AG04450 (cell line): ENCODE measurements around the gene RBM48. TPM values are rescaled to one million over a fixed set of nuclear protein-coding genes. Genes with fewer than 3 reads are reported as not detected.
"Not testable (repeated sequence)": the region's sequence is repeated elsewhere in the genome, so short reads cannot be mapped to it uniquely, and the experiment has no call there.

Experiments used
- CTCF ChIA-PET: fragments of 300-600, 350-600 bp; formaldehyde crosslinking; extraction: SDS; loops from one replicate; lab custom pipeline; 2022; ENCODE audit warnings: antibody characterized with exemption, inconsistent platforms; lab: Charles Lee
- POLR2A ChIA-PET: fragments of 350-600 bp; formaldehyde crosslinking; extraction: SDS; loops from one replicate; lab custom pipeline; 2021; ENCODE audit warnings: antibody characterized with exemption, inconsistent platforms; lab: Yijun Ruan, JAX
- DNase-seq: peaks from one replicate; pipeline ENCODE4 v3.0.0-alpha.2; 2011; ENCODE audit warnings: low read depth, low spot score
- H3K27ac ChIP-seq: one replicate; pipeline ENCODE4 v1.5.1; 2012; ENCODE audit warnings: low read depth, low read length, control low read depth
- H3K27me3 ChIP-seq: one replicate; pipeline ENCODE4 v1.6.0; 2012; ENCODE audit warnings: low read length; ENCODE audit not compliant: control insufficient read depth, insufficient read depth
- H3K4me3 ChIP-seq: 2 replicates; pipeline ENCODE4 v1.5.1; 2011; ENCODE audit warnings: mild to moderate bottlenecking, low read depth, low read length, control low read depth
- H3K9me3 ChIP-seq: 2 replicates; pipeline ENCODE4 v1.5.1; 2012; ENCODE audit warnings: low read length; ENCODE audit not compliant: control insufficient read depth, insufficient read depth
- CTCF ChIP-seq: IDR thresholded peaks from 2 replicates; pipeline ENCODE4 v1.5.1; 2011; ENCODE audit warnings: low read depth, low read length, control low read depth, inconsistent platforms
- polyA plus RNA-seq: library from polyadenylated mRNA; depleted of rRNA; stranded (reverse); fragments of >200 nt; gene quantifications from 2 replicates; pipeline ENCODE4 v1.2.3, GENCODE V29; 2011

The RBM48 gene
- polyA plus RNA-seq, 1 experiment, result 7.3 TPM

DNA sequence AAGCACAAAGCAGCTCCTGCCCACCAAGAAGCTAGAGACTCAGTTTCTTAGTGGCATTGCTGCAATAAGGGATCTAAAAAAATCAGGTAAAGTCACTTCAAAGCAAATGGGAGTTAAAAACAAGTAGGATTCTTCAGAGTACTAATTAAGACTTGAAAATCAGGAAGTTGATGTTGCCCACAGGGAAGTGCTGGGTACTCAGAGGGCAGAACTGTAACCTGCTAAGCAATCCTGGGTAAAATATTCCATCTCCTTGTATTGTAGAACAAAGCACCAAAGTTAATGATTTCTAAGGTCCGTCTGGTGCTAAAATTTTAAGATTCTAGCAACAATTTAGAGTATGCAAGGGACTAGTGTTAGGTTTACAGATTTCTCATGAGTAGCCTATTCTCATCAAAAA is 8.6 kb upstream of the RBM48 start:
- Histone ChIP-seq H3K27ac (no peak overlapping the region), H3K4me3 (no peak overlapping the region), H3K27me3 (no peaks in the 10 kb centered on the region), H3K9me3 (no peaks in the 10 kb centered on the region)
- ChIA-PET POLR2A (no interaction called here), CTCF (interaction anchor here (0.5 kb wide), 1 partner anchor 22 kb away, joined by 8 read pairs; no protein-coding TSS in a partner anchor)
- DNase-seq, result no peak
- TF ChIP-seq CTCF, result no peak

DNA sequence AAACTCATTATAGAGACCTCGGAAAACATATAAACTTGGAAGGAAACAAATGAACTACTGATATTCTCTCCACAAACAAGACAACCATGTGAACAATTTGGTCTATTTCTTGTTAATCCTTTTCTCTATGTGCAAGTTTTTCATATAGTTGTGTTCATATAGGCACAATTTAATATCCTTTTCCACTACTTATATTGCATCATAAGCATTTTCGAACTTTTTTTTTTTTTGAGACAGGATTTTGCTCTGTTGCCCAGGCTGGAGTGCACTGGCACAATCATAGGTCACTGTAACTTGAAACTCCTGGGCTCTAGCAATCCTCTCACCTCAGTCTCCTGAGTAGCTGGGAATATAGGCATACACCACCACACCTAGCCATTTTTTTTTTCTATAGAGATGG is 5.5 kb upstream of the RBM48 start:
- Histone ChIP-seq H3K4me3 (no peak overlapping the region), H3K27me3 (no peaks in the 10 kb centered on the region), H3K9me3 (peaks cover 2% of the 10 kb centered on the region; the same call in 1 of the 2 replicates), H3K27ac (no peak overlapping the region)
- DNase-seq, result no peak
- CTCF ChIA-PET, result no interaction called here
- POLR2A ChIA-PET, result no interaction called here
- no peak for TF ChIP-seq CTCF

- POLR2A ChIA-PET, result no interaction called here
- H3K27ac ChIP-seq, result peak overlapping the region; percentile 32
- peak; percentile 28 for TF ChIP-seq CTCF
Observed at GRCh38 chr7:92527300-92528187, 1.1 kb upstream of the RBM48 start.

DNA sequence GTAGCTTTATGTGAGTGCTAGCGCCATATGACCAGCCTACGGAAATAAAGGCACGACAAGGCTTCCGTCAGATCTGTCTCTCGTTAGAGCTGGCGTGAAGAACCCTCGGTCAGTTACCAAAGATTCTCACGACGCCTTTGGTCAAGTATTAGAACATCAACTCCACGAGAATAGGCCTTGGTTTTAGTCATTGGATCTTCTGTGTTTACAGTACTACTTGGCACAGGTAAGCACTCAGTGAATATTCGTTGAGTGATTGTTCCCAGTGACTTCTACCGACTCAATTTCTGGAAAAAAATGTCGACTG is 316 bp downstream of the RBM48 start:
- no peak for TF ChIP-seq CTCF
- Histone ChIP-seq H3K4me3 (peak overlapping the region; percentile 94), H3K9me3 (peaks cover 3% of the 10 kb centered on the region; the same call in 1 of the 2 replicates), H3K27ac (peak overlapping the region; percentile 85), H3K27me3 (no peaks in the 10 kb centered on the region)
- ChIA-PET CTCF (interaction anchor here (0.5 to 3.3 kb wide), 27 partner anchors 9 to 519 kb away, joined by 3 to 22 read pairs (median 4); no protein-coding TSS in a partner anchor), POLR2A (interaction anchor here (0.6 to 1.1 kb wide), 7 partner anchors 11 to 113 kb away, joined by 3 to 6 read pairs (median 3); partner anchors contain the start of gene GATAD1)
- no peak for DNase-seq

More at GRCh38 chr7:92527300-92528187, 1.1 kb upstream of the RBM48 start:
- peak; percentile 3 for DNase-seq
- Histone ChIP-seq H3K9me3 (peaks cover 3% of the 10 kb centered on the region; the same call in 1 of the 2 replicates), H3K27me3 (no peaks in the 10 kb centered on the region), H3K4me3 (peak overlapping the region; percentile 89)
- CTCF ChIA-PET, result interaction anchor here (1.1 to 3.3 kb wide), 6 partner anchors 14 to 521 kb away, joined by 3 to 22 read pairs (median 9); no protein-coding TSS in a partner anchor

GRCh38 chr7:92534572-92534971 is 6.0 kb downstream of the RBM48 start:
- H3K27ac ChIP-seq, result no peak overlapping the region
- DNase-seq, result no peak
- POLR2A ChIA-PET, result no interaction called here
- TF ChIP-seq CTCF, result no peak
- CTCF ChIA-PET, result no interaction called here
- no peak overlapping the region for H3K4me3 ChIP-seq
- H3K9me3 ChIP-seq, result no peaks in the 10 kb centered on the region
- no peaks in the 10 kb centered on the region for H3K27me3 ChIP-seq

DNA sequence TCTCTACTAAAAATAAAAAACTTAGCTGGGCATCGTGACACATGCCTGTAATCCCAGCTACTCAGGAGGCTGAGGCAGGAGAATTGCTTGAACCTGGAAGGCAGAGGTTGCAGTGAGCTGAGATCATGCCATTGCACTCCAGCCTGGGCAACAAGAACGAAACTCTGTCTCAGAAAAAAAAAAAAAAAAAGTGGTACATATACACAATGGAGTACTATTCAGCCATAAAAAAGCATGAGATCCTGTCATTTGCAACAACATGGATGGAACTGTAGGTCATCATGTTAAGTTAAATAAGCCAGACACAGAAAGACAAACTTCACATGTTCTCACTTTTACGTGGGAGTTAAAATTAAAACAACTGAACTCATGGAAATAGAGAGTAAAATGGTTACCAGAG is 14.9 kb downstream of the RBM48 start:
- POLR2A ChIA-PET, H3K4me3 ChIP-seq, CTCF ChIA-PET, H3K27ac ChIP-seq, H3K27me3 ChIP-seq, H3K9me3 ChIP-seq, DNase-seq: not testable (repeated sequence)

DNA sequence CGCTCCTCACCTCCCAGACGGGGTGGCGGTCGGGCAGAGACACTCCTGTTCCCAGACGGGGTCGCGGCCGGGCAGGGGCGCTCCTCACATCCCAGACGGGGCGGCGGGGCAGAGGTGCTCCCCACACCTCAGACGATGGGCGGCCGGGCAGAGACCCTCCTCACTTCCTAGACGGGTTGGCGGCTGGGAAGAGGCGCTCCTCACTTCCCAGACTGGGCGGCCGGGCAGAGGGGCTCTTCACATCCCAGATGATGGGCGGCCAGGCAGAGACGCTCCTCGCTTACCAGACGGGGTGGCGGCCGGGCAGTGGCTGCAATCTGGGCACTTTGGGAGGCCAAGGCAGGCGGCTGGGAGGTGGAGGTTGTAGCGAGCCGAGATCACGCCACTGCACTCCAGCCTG is 16.5 kb downstream of the RBM48 start:
- H3K27me3 ChIP-seq, POLR2A ChIA-PET, H3K4me3 ChIP-seq, CTCF ChIA-PET, H3K27ac ChIP-seq, H3K9me3 ChIP-seq, DNase-seq: not testable (repeated sequence)
